Lower leg skin (tissue), 4 donors: ENCODE results near the gene DPP10. TPM values are rescaled to one million over a fixed set of nuclear protein-coding genes. Genes with fewer than 3 reads are reported as not detected.
"Not testable (repeated sequence)": the region's sequence is repeated elsewhere in the genome, so short reads cannot be mapped to it uniquely, and the experiment has no call there.

Experiments
- DNase-seq, 2 donors: peaks; one replicate each; pipeline ENCODE4 v3.0.0-alpha.2; 2019; ENCODE audit warnings: low spot score in 2 of 2
- H3K4me3 ChIP-seq: fragments of 200-600 bp; sonication (generic); 2 replicates; pipeline ENCODE4 v1.5.1; 2017; ENCODE audit warnings: mild to moderate bottlenecking, low read depth; ENCODE audit not compliant: poor library complexity, severe bottlenecking
- POLR2A ChIP-seq, 2 donors: fragments of 450-650 bp; IDR thresholded peaks; one replicate each; pipeline ENCODE4 v1.6.1; 2016 to 2017; ENCODE audit warnings: antibody characterized with exemption in 2 of 2, mild to moderate bottlenecking in 1 of 2, moderate library complexity in 1 of 2
- WGBS, 2 donors: methylation state at CpG; one replicate each; pipeline ENCODE4 v1.1.5; 2018; 5-methylcytosine and 5-hydroxymethylcytosine counted together
- intact Hi-C: fragments of 100-400 bp; cut with DNase I; formaldehyde crosslinking; loops from one replicate; pipeline ENCODE4 v1.15.0; 2023; ENCODE audit warnings: low total_unique reads
- total RNA-seq, 4 donors: library from RNA; depleted of rRNA; stranded (reverse); fragments of >200 nt; gene quantifications; one replicate each; pipeline ENCODE4 v1.1.0, GENCODE V29; 2016
- TF ChIP-seq, protein P1 (sequence below), 3 donors: fragments of 450-650 bp; IDR thresholded peaks; one replicate each; pipeline ENCODE4 v1.5.1; 2016; ENCODE audit warnings: antibody characterized with exemption in 3 of 3, mild to moderate bottlenecking in 3 of 3, moderate library complexity in 2 of 3

Gene DPP10
- total RNA-seq: 1 to 10 TPM in 1 of 4 donors, not detected in 3; 1.1 TPM

DNA sequence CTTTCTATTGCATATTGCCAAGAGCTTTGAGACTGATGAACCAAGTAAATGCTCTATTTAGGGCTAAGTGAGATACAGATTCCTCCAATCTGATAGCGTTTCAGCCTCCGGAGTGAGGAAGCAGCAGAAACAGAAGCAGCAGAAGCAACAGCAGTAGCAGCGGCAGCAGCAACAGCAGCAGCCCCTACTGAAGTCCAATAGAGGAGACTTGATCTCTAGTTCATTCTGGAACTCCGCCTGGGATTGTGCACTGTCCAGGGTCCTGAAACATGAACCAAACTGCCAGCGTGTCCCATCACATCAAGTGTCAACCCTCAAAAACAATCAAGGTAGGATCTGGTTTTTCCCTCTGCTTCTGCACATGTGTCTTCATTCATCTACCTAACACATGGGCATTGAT, at the start of gene DPP10:
Gene DPP10 (plus strand): TSS at position 132 of the 400 bp plus-strand sequence.
- H3K4me3 ChIP-seq: no peak within 1 kb of the TSS
- intact Hi-C loops: no loop called here
- no peak for DNase-seq
- WGBS, 2 donors: 7 to 8% methylated on average over 5 of the region's 5 CpGs
- TF ChIP-seq, protein P1, sequence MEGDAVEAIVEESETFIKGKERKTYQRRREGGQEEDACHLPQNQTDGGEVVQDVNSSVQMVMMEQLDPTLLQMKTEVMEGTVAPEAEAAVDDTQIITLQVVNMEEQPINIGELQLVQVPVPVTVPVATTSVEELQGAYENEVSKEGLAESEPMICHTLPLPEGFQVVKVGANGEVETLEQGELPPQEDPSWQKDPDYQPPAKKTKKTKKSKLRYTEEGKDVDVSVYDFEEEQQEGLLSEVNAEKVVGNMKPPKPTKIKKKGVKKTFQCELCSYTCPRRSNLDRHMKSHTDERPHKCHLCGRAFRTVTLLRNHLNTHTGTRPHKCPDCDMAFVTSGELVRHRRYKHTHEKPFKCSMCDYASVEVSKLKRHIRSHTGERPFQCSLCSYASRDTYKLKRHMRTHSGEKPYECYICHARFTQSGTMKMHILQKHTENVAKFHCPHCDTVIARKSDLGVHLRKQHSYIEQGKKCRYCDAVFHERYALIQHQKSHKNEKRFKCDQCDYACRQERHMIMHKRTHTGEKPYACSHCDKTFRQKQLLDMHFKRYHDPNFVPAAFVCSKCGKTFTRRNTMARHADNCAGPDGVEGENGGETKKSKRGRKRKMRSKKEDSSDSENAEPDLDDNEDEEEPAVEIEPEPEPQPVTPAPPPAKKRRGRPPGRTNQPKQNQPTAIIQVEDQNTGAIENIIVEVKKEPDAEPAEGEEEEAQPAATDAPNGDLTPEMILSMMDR (IDR thresholded peaks at IDR 0.05): no peak
- TF ChIP-seq POLR2A (IDR thresholded peaks at IDR 0.05): no peak

DNA sequence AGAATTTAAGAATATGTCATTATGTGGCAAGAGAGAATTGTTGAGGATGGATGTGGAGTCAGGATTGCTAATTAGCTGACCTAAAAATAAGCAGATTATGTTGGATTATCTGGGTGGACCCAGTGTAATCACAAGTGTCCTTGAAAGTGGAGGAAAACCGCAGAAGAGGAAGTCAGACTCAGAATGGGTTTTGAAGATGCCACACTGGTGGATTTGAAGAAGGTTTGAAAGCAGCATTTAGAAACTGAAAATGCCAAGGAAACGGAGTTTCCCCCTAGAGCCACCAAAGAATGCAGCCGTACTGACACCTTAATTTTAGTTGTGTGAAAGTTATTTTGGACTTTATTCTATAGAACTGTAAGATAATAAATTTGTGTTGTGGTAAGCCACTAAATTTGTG, 41.6 kb upstream of the DPP10 start:
- H3K4me3 ChIP-seq: no peak overlapping the region
- no peak for DNase-seq
- 73 to 87% methylated on average over 3 of the region's 3 CpGs for WGBS, 2 donors
- intact Hi-C loops: no loop called here
- no peak for TF ChIP-seq POLR2A (IDR thresholded peaks at IDR 0.05)
- TF ChIP-seq, protein P1 (IDR thresholded peaks at IDR 0.05): no peak

DNA sequence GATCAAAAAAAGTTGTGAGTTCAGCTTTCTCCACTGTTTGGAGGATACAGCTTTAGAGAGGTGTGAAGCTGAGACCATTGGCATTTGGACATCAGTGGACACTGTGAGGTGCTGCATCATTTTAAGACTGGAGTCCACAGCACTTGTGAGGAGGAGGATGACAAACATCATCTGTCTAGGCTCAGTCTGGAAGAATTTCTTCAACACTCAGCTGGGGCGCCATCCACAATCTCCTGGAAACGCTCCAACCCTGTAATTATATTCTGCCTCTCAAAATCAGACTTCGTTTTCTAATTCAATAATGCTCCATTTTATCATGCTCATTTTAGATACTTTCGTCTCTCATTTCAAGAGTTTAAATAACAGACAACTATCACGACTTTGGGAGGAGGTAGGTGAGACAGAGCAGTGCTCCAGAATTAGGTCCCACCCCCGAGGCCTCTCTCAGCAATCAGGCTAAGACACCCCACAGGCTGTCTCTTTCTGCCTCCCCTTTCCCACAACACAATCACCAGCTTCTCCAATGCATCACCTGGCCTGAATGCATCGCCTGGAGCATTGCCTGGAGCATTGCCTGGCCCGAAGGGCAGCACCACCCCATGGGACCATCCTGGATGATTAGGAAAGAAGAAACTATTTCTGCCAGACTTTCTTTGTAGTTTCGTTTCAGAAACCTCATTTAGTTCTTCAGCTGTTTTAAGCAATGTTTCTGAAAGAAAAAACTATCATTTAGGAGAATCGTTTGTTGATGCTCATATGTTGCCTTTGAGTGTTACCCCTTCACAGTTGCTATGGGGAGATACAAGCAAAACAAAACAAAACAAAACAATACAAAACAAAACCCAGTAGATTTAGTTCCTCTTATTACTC, 37.0 kb upstream of the DPP10 start:
- no peak overlapping the region for H3K4me3 ChIP-seq
- intact Hi-C loops: no loop called here
- TF ChIP-seq, protein P1 (IDR thresholded peaks at IDR 0.05): no peak
- TF ChIP-seq POLR2A (IDR thresholded peaks at IDR 0.05): no peak
- 49 to 53% methylated on average over 10 of the region's 10 CpGs for WGBS, 2 donors
- DNase-seq: no peak

DNA sequence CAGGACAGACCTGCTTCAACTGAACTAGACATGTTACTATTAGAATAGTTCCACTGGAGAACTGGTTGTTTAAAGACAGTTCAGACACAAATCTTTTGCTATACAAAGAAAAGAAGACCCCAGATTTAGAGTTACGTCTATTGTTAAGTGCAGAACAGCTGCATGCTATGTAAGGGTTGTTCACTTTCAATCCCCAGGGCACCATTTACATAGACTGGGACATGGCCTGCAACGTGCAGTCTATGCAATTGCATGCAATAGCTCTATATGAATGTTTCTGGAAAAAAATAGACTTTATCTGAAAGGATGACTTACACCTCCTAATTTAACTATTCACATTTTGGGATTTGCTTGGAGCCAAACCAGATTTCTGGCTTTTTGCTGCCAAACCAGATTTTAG, 36.1 kb upstream of the DPP10 start:
- no peak overlapping the region for H3K4me3 ChIP-seq
- TF ChIP-seq, protein P1 (IDR thresholded peaks at IDR 0.05): no peak
- TF ChIP-seq POLR2A (IDR thresholded peaks at IDR 0.05): no peak
- DNase-seq: no peak
- WGBS, 2 donors: 59 to 74% methylated on average over 2 of the region's 2 CpGs
- intact Hi-C loops: no loop called here

DNA sequence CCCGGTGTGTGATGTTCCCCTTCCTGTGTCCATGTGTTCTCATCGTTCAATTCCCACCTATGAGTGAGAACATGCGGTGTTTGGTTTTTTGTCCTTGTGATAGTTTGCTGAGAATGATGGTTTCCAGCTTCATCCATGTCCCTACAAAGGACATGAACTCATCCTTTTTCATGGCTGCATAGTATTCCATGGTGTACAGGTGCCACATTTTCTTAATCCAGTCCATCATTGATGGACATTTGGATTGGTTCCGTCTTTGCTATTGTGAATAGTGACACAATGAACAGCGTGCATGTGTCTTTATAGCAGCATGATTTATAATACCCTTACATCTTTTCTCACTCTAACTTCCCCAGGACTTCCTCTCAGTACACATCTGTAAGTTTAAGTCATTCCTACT, 35.1 kb upstream of the DPP10 start:
- H3K4me3 ChIP-seq, DNase-seq, intact Hi-C loops: not testable (repeated sequence)
- WGBS, 2 donors: 97 to 98% methylated on average over 5 of the region's 5 CpGs

DNA sequence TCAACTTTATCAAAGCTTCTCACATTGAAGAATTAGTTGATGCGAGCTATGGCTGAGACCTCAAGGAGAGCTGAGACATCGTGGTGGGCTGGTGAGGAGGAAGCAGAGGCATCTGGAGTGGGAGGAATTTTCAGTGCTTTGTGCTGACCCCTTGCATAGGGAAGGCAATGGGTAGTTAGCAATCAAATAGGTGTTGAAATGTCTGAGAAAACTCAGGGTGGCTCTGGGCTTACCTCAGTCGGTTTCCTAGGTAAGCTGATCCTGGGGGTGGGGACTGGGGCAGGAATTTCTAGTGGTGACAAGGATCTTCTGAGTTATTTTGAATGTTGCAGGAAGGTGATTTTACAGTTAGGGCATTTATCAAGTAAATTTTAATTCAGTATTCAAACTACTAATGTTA, 20.7 kb upstream of the DPP10 start:
- intact Hi-C loops: no loop called here
- DNase-seq: no peak
- 58 to 60% methylated on average over 3 of the region's 3 CpGs for WGBS, 2 donors
- TF ChIP-seq, protein P1 (IDR thresholded peaks at IDR 0.05): no peak
- TF ChIP-seq POLR2A (IDR thresholded peaks at IDR 0.05): no peak
- no peak overlapping the region for H3K4me3 ChIP-seq
